Measurements from ENCODE around the gene C2CD2. TPM values are rescaled to one million over a fixed set of nuclear protein-coding genes. Genes with fewer than 3 reads are reported as not detected.

C2CD2 gene
- total and polyA plus RNA-seq, 2 experiments from 2014 or later: 8.7 to 12.4 TPM

DNA sequence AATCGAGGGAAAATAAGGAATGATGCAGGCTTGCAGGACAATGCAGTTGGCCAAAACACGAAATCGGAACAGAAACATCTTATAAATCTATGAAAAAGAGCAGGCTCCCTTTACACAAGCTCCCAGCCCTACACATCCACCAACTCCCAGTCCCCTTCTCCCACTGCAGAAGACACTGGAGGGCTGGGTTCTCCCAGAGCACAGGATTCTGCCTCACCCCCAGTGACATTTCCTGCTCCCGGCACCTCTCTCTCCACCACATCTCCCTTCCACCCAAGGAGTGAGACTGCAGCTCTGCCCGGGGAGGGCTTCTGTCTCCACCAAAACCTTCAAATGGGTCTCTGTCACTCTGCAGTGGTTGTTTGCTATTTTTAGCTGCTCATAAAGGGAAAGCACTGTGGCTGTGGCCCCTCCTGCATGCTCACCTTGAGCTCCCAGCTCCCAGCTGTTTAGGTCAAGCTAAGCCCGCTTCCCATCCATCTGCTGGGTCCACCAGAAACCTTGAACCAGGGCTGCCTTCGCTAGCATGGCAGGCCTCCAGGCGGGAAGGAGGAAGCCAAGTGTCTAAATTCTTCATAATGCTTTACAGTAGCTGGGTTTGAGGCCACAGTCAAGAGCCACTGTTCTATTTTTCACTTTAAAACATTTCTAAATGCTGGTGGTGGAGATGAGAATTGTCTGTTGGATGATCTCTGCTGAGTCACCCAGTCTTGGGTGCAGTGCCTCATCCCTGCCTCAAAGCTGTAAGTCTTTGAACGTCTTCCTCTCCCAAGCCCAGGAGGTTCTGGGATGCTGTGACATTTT is 3.3 kb upstream of the C2CD2 start:
- Histone ChIP-seq H3K9me3 (ENCODE audit: low read depth) (no peaks in the 10 kb centered on the region), H3K27ac (peak overlapping the region; percentile 51), H3K4me1 (ENCODE audit: low read depth) (peaks cover 16% of the 10 kb centered on the region), H3K36me3 (no peaks in the 10 kb centered on the region), H3K4me3 (no peak overlapping the region), H3K27me3 (peaks cover 3% of the 10 kb centered on the region)
- TF ChIP-seq, protein P1, sequence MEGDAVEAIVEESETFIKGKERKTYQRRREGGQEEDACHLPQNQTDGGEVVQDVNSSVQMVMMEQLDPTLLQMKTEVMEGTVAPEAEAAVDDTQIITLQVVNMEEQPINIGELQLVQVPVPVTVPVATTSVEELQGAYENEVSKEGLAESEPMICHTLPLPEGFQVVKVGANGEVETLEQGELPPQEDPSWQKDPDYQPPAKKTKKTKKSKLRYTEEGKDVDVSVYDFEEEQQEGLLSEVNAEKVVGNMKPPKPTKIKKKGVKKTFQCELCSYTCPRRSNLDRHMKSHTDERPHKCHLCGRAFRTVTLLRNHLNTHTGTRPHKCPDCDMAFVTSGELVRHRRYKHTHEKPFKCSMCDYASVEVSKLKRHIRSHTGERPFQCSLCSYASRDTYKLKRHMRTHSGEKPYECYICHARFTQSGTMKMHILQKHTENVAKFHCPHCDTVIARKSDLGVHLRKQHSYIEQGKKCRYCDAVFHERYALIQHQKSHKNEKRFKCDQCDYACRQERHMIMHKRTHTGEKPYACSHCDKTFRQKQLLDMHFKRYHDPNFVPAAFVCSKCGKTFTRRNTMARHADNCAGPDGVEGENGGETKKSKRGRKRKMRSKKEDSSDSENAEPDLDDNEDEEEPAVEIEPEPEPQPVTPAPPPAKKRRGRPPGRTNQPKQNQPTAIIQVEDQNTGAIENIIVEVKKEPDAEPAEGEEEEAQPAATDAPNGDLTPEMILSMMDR (IDR thresholded peaks at IDR 0.05; ENCODE audit: low read depth, low read length): no peak
- DNase-seq (ENCODE audit: low read depth in 1 of 2, low spot score in 1 of 2): peak; percentile 31 to 54

DNA sequence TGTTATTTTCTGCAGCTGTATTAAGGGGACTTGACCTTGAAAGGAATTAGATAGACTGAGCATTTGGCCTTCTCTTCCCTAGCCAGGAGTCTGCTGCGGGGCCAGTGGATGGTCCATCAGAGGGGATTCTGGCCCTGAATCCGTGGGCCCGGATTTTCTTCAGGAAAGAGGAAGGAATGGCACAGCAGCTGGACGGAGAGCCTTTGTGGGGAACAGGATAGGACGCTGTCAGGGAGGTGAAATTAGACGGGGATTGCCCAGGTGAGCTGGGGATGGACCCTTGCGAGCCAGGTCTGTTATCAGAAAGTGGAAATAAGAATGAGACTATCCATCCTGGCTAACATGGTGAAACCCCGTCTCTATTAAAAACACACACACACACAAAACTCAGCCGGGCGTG is 1.7 kb upstream of the C2CD2 start:
- Histone ChIP-seq H3K9me3 (ENCODE audit: low read depth) (no peaks in the 10 kb centered on the region), H3K27ac (no peak overlapping the region), H3K27me3 (peaks cover 7% of the 10 kb centered on the region), H3K4me3 (no peak overlapping the region), H3K36me3 (no peaks in the 10 kb centered on the region), H3K4me1 (ENCODE audit: low read depth) (peaks cover 16% of the 10 kb centered on the region)
- TF ChIP-seq, protein P1 (IDR thresholded peaks at IDR 0.05; ENCODE audit: low read depth, low read length): no peak
- DNase-seq (ENCODE audit: low read depth in 1 of 2, low spot score in 1 of 2): no peak

DNA sequence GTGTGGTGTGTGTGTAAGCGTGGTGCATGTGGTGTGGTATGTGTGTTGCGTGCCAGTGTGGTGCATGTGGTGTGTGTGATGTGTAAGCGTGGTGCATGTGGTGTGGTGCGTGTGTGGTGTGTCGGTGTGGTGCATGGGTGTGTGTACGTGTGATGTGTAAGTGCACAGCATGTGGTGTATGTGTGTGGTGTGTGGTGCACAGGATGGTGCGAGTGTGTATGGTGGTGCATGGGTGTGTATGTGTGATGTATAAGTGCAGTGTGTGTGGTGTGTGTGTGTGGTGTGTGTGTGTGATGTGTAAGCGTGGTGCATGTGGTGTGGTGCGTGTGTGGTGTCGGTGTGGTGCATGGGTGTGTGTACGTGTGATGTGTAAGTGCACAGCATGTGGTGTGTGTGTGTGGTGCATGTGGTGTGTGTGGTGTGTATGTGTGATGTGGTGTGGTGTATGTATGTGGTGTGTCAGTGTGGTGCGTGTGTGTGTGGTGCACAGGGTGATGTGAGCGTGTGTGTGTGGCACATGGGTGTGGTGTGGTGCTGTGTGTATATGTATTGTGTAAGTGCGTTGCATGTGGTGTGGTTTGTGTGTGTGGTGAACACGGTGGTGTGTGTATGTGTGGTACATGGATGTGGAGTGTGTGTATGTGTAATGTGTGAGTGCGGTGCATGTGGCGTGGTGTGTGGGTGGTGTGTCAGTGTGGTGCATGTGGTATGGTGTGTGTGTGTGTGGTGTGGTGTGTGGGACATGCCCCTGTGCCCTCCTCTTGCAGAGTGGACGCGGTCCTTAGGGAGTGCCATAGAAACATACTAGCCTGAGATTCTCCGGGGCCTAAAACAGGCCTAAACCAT is 1.1 kb upstream of the C2CD2 start:
- Histone ChIP-seq H3K27me3 (peaks cover 7% of the 10 kb centered on the region), H3K36me3 (no peaks in the 10 kb centered on the region), H3K27ac (no peak overlapping the region), H3K9me3 (ENCODE audit: low read depth) (no peaks in the 10 kb centered on the region), H3K4me3 (no peak overlapping the region), H3K4me1 (ENCODE audit: low read depth) (peaks cover 16% of the 10 kb centered on the region)
- no peak for DNase-seq (ENCODE audit: low read depth in 1 of 2, low spot score in 1 of 2)
- TF ChIP-seq, protein P1 (IDR thresholded peaks at IDR 0.05; ENCODE audit: low read depth, low read length): no peak

DNA sequence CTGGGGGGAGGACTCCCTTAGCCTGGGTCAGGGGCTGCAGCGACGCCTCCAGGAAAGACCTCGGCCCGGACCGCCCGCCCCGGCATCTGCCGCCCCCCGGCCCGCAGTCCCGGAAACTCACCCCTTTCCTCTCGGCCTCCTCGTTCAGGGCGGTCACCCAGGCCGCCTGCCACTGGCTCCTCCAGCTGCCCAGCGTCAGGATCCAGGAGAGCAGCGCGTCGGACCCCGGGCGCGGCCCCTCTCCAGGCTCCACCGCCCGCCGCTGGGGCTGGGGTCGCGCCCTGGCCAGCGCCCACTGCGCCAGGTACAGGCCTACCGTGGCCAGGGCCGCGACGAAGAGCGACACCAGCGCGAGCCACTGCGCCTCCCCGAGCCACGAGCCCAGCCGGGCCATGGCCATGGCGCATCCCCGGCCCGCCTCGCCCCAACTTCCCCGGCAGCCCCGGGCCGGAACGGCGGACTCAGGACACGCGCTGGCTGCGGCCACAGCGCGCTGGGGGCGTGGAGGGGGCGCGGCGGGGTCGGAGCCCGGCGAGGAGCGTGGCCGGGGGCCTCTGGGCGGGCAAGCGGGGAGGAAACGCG is 478 bp downstream of the C2CD2 start:
- DNase-seq (ENCODE audit: low read depth in 1 of 2, low spot score in 1 of 2): peak in 1 of 2 donors; percentile 45
- Histone ChIP-seq H3K27me3 (peaks cover 7% of the 10 kb centered on the region), H3K4me3 (peak overlapping the region; percentile 49), H3K9me3 (ENCODE audit: low read depth) (no peaks in the 10 kb centered on the region), H3K4me1 (ENCODE audit: low read depth) (peaks cover 16% of the 10 kb centered on the region), H3K36me3 (no peaks in the 10 kb centered on the region), H3K27ac (no peak overlapping the region)
- TF ChIP-seq, protein P1 (IDR thresholded peaks at IDR 0.05; ENCODE audit: low read depth, low read length): no peak

DNA sequence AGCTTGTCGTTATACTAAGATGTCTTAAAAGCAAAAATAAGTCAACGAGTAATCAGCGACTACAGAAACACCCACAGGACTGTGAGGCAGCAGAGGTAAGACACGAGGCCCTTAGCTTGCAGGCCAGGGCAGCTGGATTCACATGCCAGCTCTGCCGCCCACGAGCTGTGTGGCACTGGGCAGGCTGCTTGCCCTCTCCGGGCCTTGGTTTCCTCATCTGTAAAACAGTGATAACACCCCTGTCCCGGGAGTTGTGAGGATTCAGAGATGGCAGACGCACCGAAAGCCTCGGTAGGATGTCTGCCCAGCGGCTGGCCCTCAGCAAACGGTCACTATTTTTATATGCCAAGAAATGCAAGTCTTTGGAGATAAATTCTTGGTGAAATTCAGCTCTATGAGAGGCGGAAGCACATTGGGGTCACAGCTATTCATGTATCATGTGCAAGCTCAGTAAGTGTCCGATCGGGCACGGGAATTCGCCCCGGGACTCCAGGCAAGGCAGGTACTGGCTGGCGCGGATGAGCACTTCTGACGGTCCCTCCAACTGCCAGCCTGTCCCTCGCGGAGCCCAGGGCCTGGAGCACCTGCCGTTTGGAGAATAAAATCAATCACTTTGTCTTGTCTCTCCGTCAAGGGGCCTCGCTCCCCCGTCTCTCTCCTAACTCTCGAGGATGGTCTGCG is 1.1 kb downstream of the C2CD2 start:
- peak overlapping the region; percentile 49 for H3K4me3 ChIP-seq
- H3K9me3 ChIP-seq (ENCODE audit: low read depth): no peaks in the 10 kb centered on the region
- H3K27me3 ChIP-seq: peaks cover 7% of the 10 kb centered on the region
- peaks cover 13% of the 10 kb centered on the region for H3K4me1 ChIP-seq (ENCODE audit: low read depth)
- no peak for DNase-seq (ENCODE audit: low read depth in 1 of 2, low spot score in 1 of 2)
- H3K36me3 ChIP-seq: no peaks in the 10 kb centered on the region
- TF ChIP-seq, protein P1 (IDR thresholded peaks at IDR 0.05; ENCODE audit: low read depth, low read length): no peak
- H3K27ac ChIP-seq: no peak overlapping the region

Data from cardiac muscle cell (in vitro differentiated cells and primary cell).